Mucosa of descending colon (tissue), 3 donors: Measurements from ENCODE around the gene IPO11. TPM values are rescaled to one million over a fixed set of nuclear protein-coding genes. Genes with fewer than 3 reads are reported as not detected.
A peak's percentile ranks its signal among the peaks of the same experiment; 100 is the strongest.

Experiments used
- ATAC-seq: fragments of 200-7000 bp; cut with Tn5 transposase; one replicate; pipeline ENCODE4 v1.9.1; 2020; ENCODE audit warnings: mild to moderate bottlenecking, moderate library complexity
- DNase-seq, 3 donors: peaks; one replicate each; pipeline ENCODE4 v3.0.0-alpha.2; 2020
- H3K36me3 ChIP-seq: fragments of 200-600 bp; one replicate; pipeline ENCODE4 v1.8.0; 2021; ENCODE audit warnings: low read depth, mild to moderate bottlenecking
- H3K4me1 ChIP-seq: fragments of 200-600 bp; one replicate; pipeline ENCODE4 v1.8.0; 2021; ENCODE audit warnings: low read depth, mild to moderate bottlenecking
- H3K4me3 ChIP-seq: fragments of 200-600 bp; one replicate; pipeline ENCODE4 v1.8.0; 2021; ENCODE audit warnings: mild to moderate bottlenecking
- H3K9me3 ChIP-seq: fragments of 200-600 bp; one replicate; pipeline ENCODE4 v1.8.0; 2021; ENCODE audit warnings: mild to moderate bottlenecking
- intact Hi-C, 2 donors: fragments of 100-400 bp; cut with DNase I in 1 of 2; cut with micrococcal nuclease in 1 of 2; formaldehyde crosslinking; loops; one replicate each; pipeline versions ENCODE4 v1.11.0 to v1.11.1; 2022; cut with DNase I, micrococcal nuclease
- total RNA-seq, 3 donors: library from RNA; stranded (reverse); fragmentation: NEBNext Ultra II Directional in 2 of 3; extraction: Animal tissue kit (Norgen Biotek cat#: 25700) in 2 of 3; gene quantifications; one replicate each; pipeline versions ENCODE4 v1.2.1 to v1.2.4, GENCODE V29; 2021 to 2023
- TF ChIP-seq, protein P1 (sequence below): fragments of 200-600 bp; IDR thresholded peaks from one replicate; pipeline ENCODE4 v1.8.0; 2022; ENCODE audit warnings: antibody characterized with exemption, mild to moderate bottlenecking
- donor health status: DM: no; HTN: no; CAD: no; lungs with moderate emphysema.
- donor health status: DM: no; HTN: no; CAD: no.
- donor health status: DM: no; HTN: yes; CAD: no.

IPO11 gene
- total RNA-seq, 3 donors from 2014 or later, result 17.6 to 21.9 (median 18.5) TPM

DNA sequence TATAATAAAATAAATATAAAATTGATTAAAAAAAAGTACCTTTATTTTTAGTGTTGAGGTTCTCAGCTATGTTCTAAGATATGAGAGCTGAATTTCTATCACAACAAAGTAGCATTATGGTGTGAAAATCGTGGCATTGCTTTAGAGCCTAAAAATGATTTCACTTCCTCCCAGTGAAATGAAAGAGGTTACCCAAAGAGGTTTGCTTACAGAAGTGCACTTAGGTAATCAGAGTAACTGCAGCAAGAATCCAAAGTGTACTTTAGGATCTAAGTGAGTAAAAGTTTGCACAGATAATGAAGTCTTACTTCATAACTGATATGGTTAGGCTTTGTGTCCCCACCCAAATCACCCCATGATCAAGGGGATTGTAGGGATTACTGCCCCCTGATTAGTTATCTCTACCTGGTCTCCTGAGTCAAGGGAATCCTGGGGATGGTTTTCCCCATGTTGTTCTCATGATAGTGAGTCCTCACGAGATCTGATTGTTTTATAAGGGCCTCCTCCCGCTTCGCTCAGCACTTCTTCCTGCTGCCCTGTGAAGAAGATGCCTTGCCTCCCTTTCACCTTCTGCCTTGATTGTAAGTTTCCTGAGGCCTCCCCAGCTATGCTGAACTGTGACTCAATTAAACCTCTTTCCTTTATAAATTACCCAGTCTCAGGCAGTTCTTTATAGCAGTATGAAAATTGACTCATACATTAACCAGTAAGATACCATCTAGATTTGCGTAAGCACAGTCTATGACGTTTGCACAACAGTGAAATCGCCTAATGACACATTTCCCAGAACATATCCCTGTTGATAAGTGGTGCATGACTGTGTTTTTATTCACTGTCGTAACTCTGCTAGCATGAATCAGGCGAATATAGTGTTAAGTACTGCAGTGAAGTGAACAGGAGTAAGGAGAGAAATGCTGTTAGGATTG is 125.7 kb downstream of the IPO11 start:
- no peaks in the 10 kb centered on the region for H3K9me3 ChIP-seq
- no peaks in the 10 kb centered on the region for H3K36me3 ChIP-seq
- ATAC-seq (peak; percentile 87), DNase-seq (no peak)
- TF ChIP-seq, protein P1, sequence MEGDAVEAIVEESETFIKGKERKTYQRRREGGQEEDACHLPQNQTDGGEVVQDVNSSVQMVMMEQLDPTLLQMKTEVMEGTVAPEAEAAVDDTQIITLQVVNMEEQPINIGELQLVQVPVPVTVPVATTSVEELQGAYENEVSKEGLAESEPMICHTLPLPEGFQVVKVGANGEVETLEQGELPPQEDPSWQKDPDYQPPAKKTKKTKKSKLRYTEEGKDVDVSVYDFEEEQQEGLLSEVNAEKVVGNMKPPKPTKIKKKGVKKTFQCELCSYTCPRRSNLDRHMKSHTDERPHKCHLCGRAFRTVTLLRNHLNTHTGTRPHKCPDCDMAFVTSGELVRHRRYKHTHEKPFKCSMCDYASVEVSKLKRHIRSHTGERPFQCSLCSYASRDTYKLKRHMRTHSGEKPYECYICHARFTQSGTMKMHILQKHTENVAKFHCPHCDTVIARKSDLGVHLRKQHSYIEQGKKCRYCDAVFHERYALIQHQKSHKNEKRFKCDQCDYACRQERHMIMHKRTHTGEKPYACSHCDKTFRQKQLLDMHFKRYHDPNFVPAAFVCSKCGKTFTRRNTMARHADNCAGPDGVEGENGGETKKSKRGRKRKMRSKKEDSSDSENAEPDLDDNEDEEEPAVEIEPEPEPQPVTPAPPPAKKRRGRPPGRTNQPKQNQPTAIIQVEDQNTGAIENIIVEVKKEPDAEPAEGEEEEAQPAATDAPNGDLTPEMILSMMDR, result no peak
- H3K4me1 ChIP-seq, result no peaks in the 10 kb centered on the region
- intact Hi-C loops, result no loop called here
- no peak overlapping the region for H3K4me3 ChIP-seq

DNA sequence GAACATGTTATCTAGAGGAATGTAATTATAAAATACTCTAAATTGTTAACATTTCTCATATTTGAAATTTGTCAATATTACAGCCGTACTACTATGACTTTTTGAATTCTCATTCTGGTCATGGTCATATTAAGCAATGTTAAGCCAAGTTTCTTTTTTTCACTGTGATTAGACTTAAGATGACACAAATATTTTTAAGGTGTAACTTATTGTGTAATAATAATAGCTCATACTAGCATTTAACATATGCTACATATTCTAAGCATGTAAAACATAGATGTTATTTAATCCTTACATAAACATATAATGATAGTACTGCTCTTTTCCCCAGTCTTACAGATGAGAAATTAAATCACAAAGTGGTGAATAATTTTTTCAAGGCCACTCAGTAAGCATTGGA is 130.2 kb downstream of the IPO11 start:
- ATAC-seq (no peak), DNase-seq (no peak)
- H3K4me3 ChIP-seq, result no peak overlapping the region
- no peaks in the 10 kb centered on the region for H3K9me3 ChIP-seq
- intact Hi-C loops, result no loop called here
- TF ChIP-seq, protein P1, result no peak
- no peaks in the 10 kb centered on the region for H3K4me1 ChIP-seq
- no peaks in the 10 kb centered on the region for H3K36me3 ChIP-seq

DNA sequence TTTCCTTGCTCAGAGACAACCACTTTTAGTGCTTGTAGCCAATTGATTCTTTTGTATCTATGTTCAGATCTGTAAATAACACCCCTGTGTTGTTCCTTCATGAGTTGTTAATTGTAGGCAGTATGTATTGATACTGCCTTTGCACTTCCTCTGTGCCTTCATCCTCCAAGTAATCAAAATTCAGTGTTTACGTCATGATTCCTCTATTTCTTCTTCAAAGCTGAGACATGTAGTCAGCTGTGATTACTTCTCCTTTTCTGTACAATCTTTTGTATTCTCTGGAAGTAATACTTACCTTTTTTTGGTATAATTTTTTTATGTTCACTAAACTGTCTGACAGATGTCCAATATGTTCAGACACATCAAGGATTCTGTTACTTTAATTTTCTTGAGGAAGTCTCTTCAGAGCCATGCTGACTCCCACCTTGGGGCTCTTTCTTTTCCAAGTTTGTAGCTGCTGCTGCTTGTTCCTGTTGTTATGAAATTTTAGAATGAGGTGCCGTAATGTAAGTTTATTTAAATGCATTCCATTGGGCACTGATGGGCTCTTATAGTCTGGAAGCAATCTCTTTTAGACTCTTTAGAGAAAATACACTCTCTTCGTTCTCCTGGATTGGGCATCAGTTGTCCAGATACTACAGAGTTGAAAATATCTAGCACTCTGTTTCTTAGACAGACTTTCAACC is 135.5 kb downstream of the IPO11 start:
- DNase-seq (no peak), ATAC-seq (no peak)
- H3K4me3 ChIP-seq, result no peak overlapping the region
- no peaks in the 10 kb centered on the region for H3K9me3 ChIP-seq
- TF ChIP-seq, protein P1, result no peak
- intact Hi-C loops, result no loop called here
- no peaks in the 10 kb centered on the region for H3K4me1 ChIP-seq
- no peaks in the 10 kb centered on the region for H3K36me3 ChIP-seq

DNA sequence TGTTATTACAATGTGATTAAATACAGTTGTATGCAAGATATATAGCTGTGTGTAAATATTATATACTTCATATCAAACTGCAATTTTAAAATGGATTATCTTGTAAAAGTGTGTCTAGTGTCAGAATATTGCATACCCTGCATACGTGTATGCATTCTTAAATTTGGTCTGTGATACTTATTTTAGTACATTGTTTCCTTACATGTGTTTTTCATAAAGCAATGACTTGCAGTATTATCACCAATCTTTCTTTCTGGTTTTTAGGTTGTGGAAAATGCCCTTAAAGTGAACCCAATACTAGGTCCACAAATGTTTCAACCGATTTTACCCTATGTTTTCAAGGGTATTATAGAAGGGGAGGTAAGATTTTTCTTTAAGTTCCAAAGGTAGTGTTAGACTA is 137.5 kb downstream of the IPO11 start:
- TF ChIP-seq, protein P1, result no peak
- ATAC-seq, result no peak
- intact Hi-C loops, result no loop called here

DNA sequence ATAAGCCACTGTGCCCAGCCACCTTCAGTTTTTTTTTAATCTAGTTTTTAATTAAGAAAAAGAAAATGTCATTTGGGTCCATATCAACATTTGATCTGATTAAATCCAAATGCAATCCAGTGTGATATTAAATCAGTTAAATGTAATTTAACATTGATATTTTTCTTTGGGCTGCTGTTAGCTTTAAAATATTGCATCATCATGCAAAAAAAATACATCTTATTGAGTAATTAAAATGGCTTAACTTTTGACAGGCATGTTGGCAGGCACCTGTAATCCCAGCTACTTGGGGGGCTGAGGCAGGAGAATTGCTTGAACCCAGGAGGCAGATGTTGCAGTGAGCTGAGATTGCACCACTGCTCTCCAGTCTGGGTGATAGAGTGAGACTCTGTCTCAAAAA is 143.4 kb downstream of the IPO11 start:
- ATAC-seq (no peak), DNase-seq (no peak)
- H3K36me3 ChIP-seq, result no peaks in the 10 kb centered on the region
- H3K9me3 ChIP-seq, result no peaks in the 10 kb centered on the region
- H3K4me3 ChIP-seq, result no peak overlapping the region
- H3K4me1 ChIP-seq, result no peaks in the 10 kb centered on the region
- TF ChIP-seq, protein P1, result no peak
- intact Hi-C loops, result no loop called here

More for the DNA sequence above, 137.5 kb downstream of the IPO11 start:
- Histone ChIP-seq H3K4me3 (no peak overlapping the region), H3K36me3 (no peaks in the 10 kb centered on the region), H3K4me1 (no peaks in the 10 kb centered on the region), H3K9me3 (no peaks in the 10 kb centered on the region)
- DNase-seq, result no peak
